GM23338 (cell line): Measurements from ENCODE around the gene MAMSTR. TPM values are rescaled to one million over a fixed set of nuclear protein-coding genes. Genes with fewer than 3 reads are reported as not detected.

Experiments
- ATAC-seq: fragments of 200-7000 bp; cut with Tn5 transposase; 3 replicates; pipeline ENCODE4 v1.9.1; 2020
- DNase-seq: peaks from one replicate; pipeline ENCODE4 v3.0.0-alpha.2; 2015; ENCODE audit warnings: low spot score
- H2AFZ ChIP-seq: fragments of 200-600 bp; sonication (generic); 2 replicates; pipeline ENCODE4 v1.8.0; 2016; ENCODE audit warnings: antibody characterized with exemption, mild to moderate bottlenecking, moderate library complexity
- H3F3A ChIP-seq: fragments of 200-600 bp; sonication (generic); replicated peaks from 2 replicates; pipeline ENCODE4 v1.8.0; 2017; ENCODE audit warnings: antibody characterized with exemption, mixed run types, low read depth
- H3K27ac ChIP-seq: fragments of 200-600 bp; sonication (generic); 2 replicates; pipeline ENCODE4 v1.6.1; 2016; ENCODE audit warnings: low read depth
- H3K27me3 ChIP-seq: fragments of 200-600 bp; sonication (generic); 2 replicates; pipeline ENCODE4 v1.8.0; 2016; ENCODE audit warnings: mild to moderate bottlenecking, mixed run types, moderate library complexity; ENCODE audit not compliant: insufficient read depth
- H3K36me3 ChIP-seq: fragments of 200-600 bp; sonication (generic); 2 replicates; pipeline ENCODE4 v1.8.0; 2016; ENCODE audit warnings: mild to moderate bottlenecking; ENCODE audit not compliant: insufficient read depth
- H3K4me1 ChIP-seq: fragments of 200-600 bp; sonication (generic); 2 replicates; pipeline ENCODE4 v1.8.0; 2016; ENCODE audit warnings: mild to moderate bottlenecking, moderate library complexity; ENCODE audit not compliant: insufficient read depth
- H3K4me2 ChIP-seq: fragments of 200-600 bp; sonication (generic); 2 replicates; pipeline ENCODE4 v1.7.1; 2017; ENCODE audit warnings: mixed run types
- H3K4me3 ChIP-seq: fragments of 200-600 bp; sonication (generic); 2 replicates; pipeline ENCODE4 v1.6.1; 2016; ENCODE audit warnings: mixed run types
- H3K79me2 ChIP-seq: fragments of 200-600 bp; sonication (generic); replicated peaks from 2 replicates; pipeline ENCODE4 v1.8.0; 2017; ENCODE audit warnings: mild to moderate bottlenecking; ENCODE audit not compliant: insufficient read depth
- H3K9me2 ChIP-seq: fragments of 200-600 bp; sonication (generic); 2 replicates; pipeline ENCODE4 v1.8.0; 2017; ENCODE audit not compliant: insufficient read depth
- H4K20me1 ChIP-seq: fragments of 200-600 bp; sonication (generic); replicated peaks from 2 replicates; pipeline ENCODE4 v1.8.0; 2017; ENCODE audit warnings: mild to moderate bottlenecking; ENCODE audit not compliant: insufficient read depth
- H3K27ac Mint-ChIP-seq: 2 replicates; pipeline ENCODE4 v1.8.0; 2020; ENCODE audit warnings: inconsistent platforms, mild to moderate bottlenecking, moderate library complexity, mixed read lengths
- H3K27me3 Mint-ChIP-seq: 3 replicates; pipeline ENCODE4 v1.8.0; 2022; ENCODE audit warnings: low read depth, mild to moderate bottlenecking, moderate library complexity, mixed read lengths, inconsistent platforms; ENCODE audit not compliant: insufficient read depth, poor library complexity
- H3K36me3 Mint-ChIP-seq: 3 replicates; pipeline ENCODE4 v1.8.0; 2021; ENCODE audit warnings: low read depth, mild to moderate bottlenecking, inconsistent platforms, moderate library complexity, mixed read lengths
- H3K4me1 Mint-ChIP-seq: 3 replicates; pipeline ENCODE4 v1.8.0; 2020; ENCODE audit warnings: mild to moderate bottlenecking, inconsistent platforms, mixed read lengths
- H3K4me3 Mint-ChIP-seq: 3 replicates; pipeline ENCODE4 v1.8.0; 2021; ENCODE audit warnings: moderate library complexity, mild to moderate bottlenecking, inconsistent platforms, mixed read lengths
- H3K9me3 Mint-ChIP-seq: 3 replicates; pipeline ENCODE4 v1.8.0; 2020; ENCODE audit warnings: moderate library complexity, mild to moderate bottlenecking, inconsistent platforms, mixed read lengths
- CTCF ChIP-seq, 2 experiments: fragments of 200-600 bp in 1 of 2; sonication (generic) in 1 of 2; conservative IDR thresholded peaks; 2 replicates each; pipeline versions ENCODE4 v1.5.1 to v1.6.1; 2016 to 2017; ENCODE audit warnings: antibody characterized with exemption in 2 of 2, low read depth in 2 of 2, mild to moderate bottlenecking in 2 of 2, moderate library complexity in 1 of 2
- ETS1 ChIP-seq: IDR thresholded peaks from 2 replicates; pipeline ENCODE4 v1.6.1; 2016; ENCODE audit warnings: antibody characterized with exemption
- JUNB ChIP-seq: IDR thresholded peaks from one replicate; pipeline ENCODE4 v1.6.1; 2016; ENCODE audit warnings: antibody characterized with exemption; ENCODE audit not compliant: unreplicated experiment
- NANOG ChIP-seq: IDR thresholded peaks from 2 replicates; pipeline ENCODE4 v1.6.1; 2016; ENCODE audit warnings: antibody characterized with exemption, borderline replicate concordance
- POLR2AphosphoS5 ChIP-seq: IDR thresholded peaks from 2 replicates; pipeline ENCODE4 v1.6.1; 2016; ENCODE audit warnings: antibody characterized with exemption, low read depth
- REST ChIP-seq: IDR thresholded peaks from one replicate; pipeline ENCODE4 v1.6.1; 2018; ENCODE audit warnings: antibody characterized with exemption; ENCODE audit not compliant: unreplicated experiment
- ZNF114 ChIP-seq: fragments of 250-450 bp; sonication (Bioruptor Pico); IDR thresholded peaks from 2 replicates; pipeline ENCODE4 v1.5.0; 2020; ENCODE audit warnings: mild to moderate bottlenecking, moderate library complexity
- ZNF331 ChIP-seq: fragments of 250-450 bp; sonication (Bioruptor Pico); IDR thresholded peaks from 2 replicates; pipeline ENCODE4 v1.5.0; 2020; ENCODE audit warnings: low read depth, mild to moderate bottlenecking, moderate library complexity
- ZNF462 ChIP-seq: fragments of 250-450 bp; sonication (Bioruptor Pico); IDR thresholded peaks from 2 replicates; pipeline ENCODE4 v1.5.0; 2020; ENCODE audit warnings: mild to moderate bottlenecking, moderate library complexity
- polyA plus RNA-seq: library from polyadenylated mRNA; unstranded; fragments of >200 nt; fragmentation: Nextera tagmentation; extraction: Ambion mirVana; gene quantifications from 2 replicates; pipeline ENCODE4 v1.2.1, GENCODE V29; 2016
- total RNA-seq: library from RNA; depleted of rRNA; stranded (reverse); fragments of >200 nt; shearing (Covaris generic); gene quantifications from 2 replicates; pipeline ENCODE4 v1.2.3, GENCODE V29; 2014

Gene MAMSTR
- total and polyA plus RNA-seq, 2 experiments from 2014 or later, result 1.9 to 2.0 TPM

- H3K4me2 ChIP-seq, result no peak overlapping the region
- H3K27me3 ChIP-seq, result no peaks in the 10 kb centered on the region
- Mint-ChIP-seq H3K27me3 (peaks cover 22% of the 10 kb centered on the region), H3K9me3 (peaks cover 9% of the 10 kb centered on the region; the same call in 2 of the 3 replicates), H3K36me3 (no peaks in the 10 kb centered on the region; the same call in 2 of the 3 replicates), H3K4me3 (no peak overlapping the region), H3K27ac (no peak overlapping the region), H3K4me1 (peaks cover 33% of the 10 kb centered on the region)
- H3K4me1 ChIP-seq, result peaks cover 23% of the 10 kb centered on the region
- TF ChIP-seq CTCF (conservative IDR thresholded peaks at IDR 0.05; ENCODE audit: low read depth in 2 of 2) (no peak; a peak in 1 of 4 replicates), ZNF114 (no peak), JUNB (no peak), ZNF462 (CRISPR knock-in tag) (no peak), ZNF331 (CRISPR knock-in tag) (no peak), ETS1 (no peak), REST (no peak), POLR2AphosphoS5 (no peak), NANOG (no peak)
- H3K4me3 ChIP-seq, result no peak overlapping the region
- DNase-seq (no peak), ATAC-seq (no peak)
- no peak overlapping the region for H3K27ac ChIP-seq
- H3F3A ChIP-seq, result no peaks in the 10 kb centered on the region
- no peak overlapping the region for H2AFZ ChIP-seq
- H4K20me1 ChIP-seq, result no peaks in the 10 kb centered on the region
- H3K36me3 ChIP-seq, result no peaks in the 10 kb centered on the region
- no peaks in the 10 kb centered on the region for H3K9me2 ChIP-seq
- H3K79me2 ChIP-seq, result no peaks in the 10 kb centered on the region
These were observed 48.0 kb downstream of the MAMSTR start for GRCh38 chr19:48671446-48671995.
